ENCODE data around the gene TAOK3. TPM values are rescaled to one million over a fixed set of nuclear protein-coding genes. Genes with fewer than 3 reads are reported as not detected.

Gene TAOK3
- total RNA-seq, 2 experiments from 2014 or later, result 46.0 to 47.1 TPM

GRCh38 chr12:118120579-118121363 is 251.9 kb downstream of the TAOK3 start:
- Mint-ChIP-seq H3K4me1 (ENCODE audit: low read depth) (peaks cover 8% of the 10 kb centered on the region), H3K27ac (peak overlapping the region; percentile 79), H3K27me3 (no peaks in the 10 kb centered on the region), H3K9me3 (no peaks in the 10 kb centered on the region), H3K4me3 (no peak overlapping the region), H3K36me3 (ENCODE audit: low read depth) (no peaks in the 10 kb centered on the region)
- POLR2A ChIA-PET, result interaction anchor here (1.1 to 1.2 kb wide), 2 partner anchors 60 to 255 kb away, joined by 4 to 5 read pairs; partner anchors contain the start of genes SUDS3 and WSB2
- TF ChIP-seq, protein P1, sequence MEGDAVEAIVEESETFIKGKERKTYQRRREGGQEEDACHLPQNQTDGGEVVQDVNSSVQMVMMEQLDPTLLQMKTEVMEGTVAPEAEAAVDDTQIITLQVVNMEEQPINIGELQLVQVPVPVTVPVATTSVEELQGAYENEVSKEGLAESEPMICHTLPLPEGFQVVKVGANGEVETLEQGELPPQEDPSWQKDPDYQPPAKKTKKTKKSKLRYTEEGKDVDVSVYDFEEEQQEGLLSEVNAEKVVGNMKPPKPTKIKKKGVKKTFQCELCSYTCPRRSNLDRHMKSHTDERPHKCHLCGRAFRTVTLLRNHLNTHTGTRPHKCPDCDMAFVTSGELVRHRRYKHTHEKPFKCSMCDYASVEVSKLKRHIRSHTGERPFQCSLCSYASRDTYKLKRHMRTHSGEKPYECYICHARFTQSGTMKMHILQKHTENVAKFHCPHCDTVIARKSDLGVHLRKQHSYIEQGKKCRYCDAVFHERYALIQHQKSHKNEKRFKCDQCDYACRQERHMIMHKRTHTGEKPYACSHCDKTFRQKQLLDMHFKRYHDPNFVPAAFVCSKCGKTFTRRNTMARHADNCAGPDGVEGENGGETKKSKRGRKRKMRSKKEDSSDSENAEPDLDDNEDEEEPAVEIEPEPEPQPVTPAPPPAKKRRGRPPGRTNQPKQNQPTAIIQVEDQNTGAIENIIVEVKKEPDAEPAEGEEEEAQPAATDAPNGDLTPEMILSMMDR (IDR thresholded peaks at IDR 0.05), result peak; percentile 93
- intact Hi-C loops (cut with micrococcal nuclease), result no loop called here
- DNase-seq (peak; percentile 79), ATAC-seq (peak; percentile 66)
- CTCF ChIA-PET, result interaction anchor here (0.8 to 2.7 kb wide), 28 partner anchors 8 to 271 kb away, joined by 3 to 25 read pairs (median 4); partner anchors contain the start of genes PEBP1 and SUDS3

DNA sequence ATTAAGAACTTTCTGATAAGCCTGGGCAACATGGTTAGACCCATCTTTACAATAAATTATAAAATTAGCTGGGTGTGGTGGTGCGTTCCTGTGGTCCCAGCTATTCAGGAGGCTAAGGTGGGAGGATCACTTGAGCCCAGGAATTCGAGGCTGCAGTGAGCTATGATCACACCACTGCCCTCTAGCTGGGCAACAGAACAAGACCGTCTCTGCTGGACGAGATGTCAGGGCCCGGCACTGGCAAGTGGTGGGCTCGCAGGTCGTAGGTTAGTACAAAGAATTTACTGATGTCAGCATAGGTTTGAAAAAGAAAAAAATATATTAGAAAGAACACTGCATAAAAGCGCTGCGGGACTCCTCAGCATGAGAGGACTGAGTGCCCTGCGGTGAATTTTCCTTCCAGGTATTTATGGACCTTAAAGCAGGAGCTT is 253.2 kb downstream of the TAOK3 start:
- CTCF ChIA-PET, result interaction anchor here (2.2 to 2.7 kb wide), 2 partner anchors 170 to 245 kb away, joined by 7 to 17 read pairs; no protein-coding TSS in a partner anchor
- intact Hi-C loops (cut with micrococcal nuclease), result no loop called here
- no peak for DNase-seq
- peaks cover 8% of the 10 kb centered on the region for H3K4me1 Mint-ChIP-seq (ENCODE audit: low read depth)
- H3K4me3 Mint-ChIP-seq, result no peak overlapping the region
- POLR2A ChIA-PET, result no interaction called here
- TF ChIP-seq, protein P1 (IDR thresholded peaks at IDR 0.05), result no peak
- H3K27ac Mint-ChIP-seq, result no peak overlapping the region
- H3K27me3 Mint-ChIP-seq, result no peaks in the 10 kb centered on the region
- H3K9me3 Mint-ChIP-seq, result no peaks in the 10 kb centered on the region
- no peak for ATAC-seq
- H3K36me3 Mint-ChIP-seq (ENCODE audit: low read depth), result no peaks in the 10 kb centered on the region

GRCh38 chr12:118109088-118109487 is 263.6 kb downstream of the TAOK3 start:
- POLR2A ChIA-PET, result no interaction called here

GRCh38 chr12:118107694-118108093 is 265.0 kb downstream of the TAOK3 start:
- no peaks in the 10 kb centered on the region for H3K9me3 Mint-ChIP-seq
- peaks cover 7% of the 10 kb centered on the region for H3K4me1 Mint-ChIP-seq (ENCODE audit: low read depth)
- H3K4me3 Mint-ChIP-seq, result no peak overlapping the region
- CTCF ChIA-PET, result no interaction called here
- H3K36me3 Mint-ChIP-seq (ENCODE audit: low read depth), result no peaks in the 10 kb centered on the region
- intact Hi-C loops (cut with micrococcal nuclease), result loop anchor here (10.0 kb wide), 1 partner anchor 233 kb away; no protein-coding TSS in a partner anchor
- H3K27ac Mint-ChIP-seq, result no peak overlapping the region
- TF ChIP-seq, protein P1 (IDR thresholded peaks at IDR 0.05), result no peak
- peaks cover 8% of the 10 kb centered on the region for H3K27me3 Mint-ChIP-seq
- POLR2A ChIA-PET, result interaction anchor here (1.4 kb wide), 1 partner anchor 28 kb away, joined by 3 read pairs; the partner anchor contains the start of gene PEBP1
- no peak for ATAC-seq
- DNase-seq, result no peak

More at GRCh38 chr12:118109088-118109487, 263.6 kb downstream of the TAOK3 start:
- no peak for DNase-seq
- Mint-ChIP-seq H3K9me3 (no peaks in the 10 kb centered on the region), H3K36me3 (ENCODE audit: low read depth) (no peaks in the 10 kb centered on the region), H3K4me1 (ENCODE audit: low read depth) (peaks cover 3% of the 10 kb centered on the region), H3K27ac (no peak overlapping the region), H3K4me3 (no peak overlapping the region), H3K27me3 (peaks cover 4% of the 10 kb centered on the region)
- CTCF ChIA-PET, result interaction anchor here (1.1 to 1.8 kb wide), 2 partner anchors 12 kb away, joined by 3 to 5 read pairs; no protein-coding TSS in a partner anchor
- intact Hi-C loops (cut with micrococcal nuclease), result loop anchor here (10.0 kb wide), 1 partner anchor 234 kb away; no protein-coding TSS in a partner anchor
- TF ChIP-seq, protein P1 (IDR thresholded peaks at IDR 0.05), result no peak
- no peak for ATAC-seq
